Measurements from ENCODE around the gene GEMIN8.

GEMIN8 gene, protein sequence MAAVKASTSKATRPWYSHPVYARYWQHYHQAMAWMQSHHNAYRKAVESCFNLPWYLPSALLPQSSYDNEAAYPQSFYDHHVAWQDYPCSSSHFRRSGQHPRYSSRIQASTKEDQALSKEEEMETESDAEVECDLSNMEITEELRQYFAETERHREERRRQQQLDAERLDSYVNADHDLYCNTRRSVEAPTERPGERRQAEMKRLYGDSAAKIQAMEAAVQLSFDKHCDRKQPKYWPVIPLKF

DNA sequence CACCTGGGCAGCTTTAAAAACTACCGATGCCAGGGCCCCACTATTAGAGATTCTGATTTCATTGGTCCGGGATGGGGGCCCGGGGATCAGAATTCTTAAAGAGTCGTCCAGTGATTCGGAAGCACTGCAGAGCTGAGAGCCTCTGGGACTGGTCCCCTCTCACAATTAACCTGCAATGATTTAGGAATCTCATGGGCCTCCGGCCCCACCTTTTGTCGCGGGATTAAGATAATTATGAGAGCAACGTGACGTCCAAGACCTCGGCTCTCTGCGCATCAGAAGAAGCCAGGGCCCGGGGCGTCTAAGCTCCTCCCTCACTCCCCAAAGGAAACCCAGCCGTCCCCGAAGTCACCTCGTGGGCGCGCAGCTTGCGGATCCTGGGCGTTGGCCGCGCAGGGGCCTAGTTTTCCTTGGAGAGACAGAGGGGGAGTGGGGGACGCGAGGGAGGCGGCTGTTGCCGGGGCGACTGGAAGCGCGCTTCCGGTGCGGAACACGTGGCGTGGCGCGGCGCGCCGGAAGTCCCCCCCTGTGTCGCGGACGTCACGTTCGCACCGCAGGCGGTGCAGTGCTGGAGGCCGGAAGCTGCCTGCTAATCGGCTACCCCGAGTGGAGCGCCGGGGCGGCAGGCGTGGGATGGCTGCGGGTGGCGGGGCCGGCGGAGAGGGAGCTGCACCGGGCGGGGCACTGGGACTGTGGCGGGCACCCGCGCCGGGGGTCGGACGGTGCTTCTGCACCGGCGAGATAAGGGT, at the start of gene GEMIN8:
Gene GEMIN8 (minus strand): TSS at position 468 of the 749 bp plus-strand sequence. CDS start 8,414 bp downstream, outside the sequence.
- peak; percentile 81 to 85 for ATAC-seq

DNA sequence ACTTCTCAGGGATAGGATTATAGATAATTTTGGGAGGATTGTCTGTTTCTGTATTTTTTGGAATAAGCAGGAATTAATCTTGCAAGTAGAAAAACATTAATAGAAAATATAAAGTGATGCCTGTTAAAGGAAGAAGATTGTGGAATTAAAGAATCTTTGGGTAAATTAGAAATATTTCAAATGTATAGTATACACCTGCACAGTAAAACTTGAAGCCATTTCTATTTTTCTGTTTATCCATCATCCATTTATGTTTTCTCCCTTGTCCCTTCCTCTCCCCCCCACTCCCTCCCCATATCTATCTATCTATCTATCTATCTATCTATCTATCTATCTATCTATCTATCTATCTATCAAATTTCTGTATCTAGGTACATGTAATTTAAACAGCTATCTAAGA, 46.9 kb upstream of the GEMIN8 start:
- ATAC-seq: no peak

DNA sequence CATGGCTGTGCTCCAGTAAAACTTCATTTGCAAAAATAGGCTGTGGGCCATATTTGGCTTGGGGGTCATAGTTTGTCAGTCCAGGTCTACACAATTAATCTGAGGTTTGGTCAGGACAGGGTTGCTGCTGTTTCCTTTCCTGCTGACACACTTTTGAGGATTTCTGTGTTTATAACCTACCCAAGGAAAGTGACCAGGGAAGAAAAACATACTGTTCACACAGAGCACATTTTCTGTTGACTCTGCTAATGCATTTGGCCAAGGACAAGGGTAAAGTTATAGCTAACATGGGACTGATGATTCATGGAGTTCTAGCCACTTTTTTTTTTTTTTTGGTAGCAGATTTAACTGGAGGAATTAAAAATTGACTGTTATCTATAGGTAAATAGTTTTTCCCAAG, 43.9 kb upstream of the GEMIN8 start:
- ATAC-seq: no peak

DNA sequence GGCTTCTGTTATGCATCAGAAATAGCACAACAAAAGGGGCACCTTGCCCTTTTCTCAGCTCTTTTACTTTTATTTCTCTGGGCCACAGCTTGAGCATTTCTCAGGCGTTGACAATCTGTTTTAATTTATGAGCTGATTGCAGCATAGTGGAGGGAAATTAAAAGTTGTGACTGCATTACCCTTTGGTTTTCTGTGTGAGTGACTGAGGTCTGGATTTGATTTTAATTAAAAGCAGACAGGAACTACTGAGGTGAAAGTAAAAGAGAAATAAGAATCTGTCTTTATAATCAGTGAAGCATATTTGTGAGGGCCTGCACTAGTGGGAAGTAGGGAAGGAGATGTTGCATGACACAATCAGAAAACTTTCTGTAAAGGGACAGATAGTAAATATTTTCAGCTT, 43.4 kb upstream of the GEMIN8 start:
- ATAC-seq: no peak

DNA sequence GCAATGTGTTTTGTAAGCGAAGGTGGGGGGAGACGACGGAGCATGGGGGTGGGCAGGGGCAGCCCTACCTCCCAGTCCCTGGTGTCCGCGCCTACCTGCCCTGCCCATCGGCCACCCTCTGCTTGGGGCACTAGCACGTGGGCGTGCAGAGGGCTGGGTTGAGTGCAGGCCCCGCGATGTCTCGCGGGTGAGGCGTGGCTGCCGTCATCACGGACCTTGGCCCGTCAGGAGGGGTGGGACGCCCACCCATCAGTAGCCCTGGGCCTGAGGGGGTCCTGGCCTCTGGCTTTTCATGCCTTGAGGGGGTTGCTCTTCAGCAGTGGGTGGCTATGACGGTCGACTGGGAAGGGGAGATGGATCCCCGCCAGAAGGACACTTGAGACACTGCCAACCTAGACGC, 36.1 kb upstream of the GEMIN8 start:
- no peak for ATAC-seq

DNA sequence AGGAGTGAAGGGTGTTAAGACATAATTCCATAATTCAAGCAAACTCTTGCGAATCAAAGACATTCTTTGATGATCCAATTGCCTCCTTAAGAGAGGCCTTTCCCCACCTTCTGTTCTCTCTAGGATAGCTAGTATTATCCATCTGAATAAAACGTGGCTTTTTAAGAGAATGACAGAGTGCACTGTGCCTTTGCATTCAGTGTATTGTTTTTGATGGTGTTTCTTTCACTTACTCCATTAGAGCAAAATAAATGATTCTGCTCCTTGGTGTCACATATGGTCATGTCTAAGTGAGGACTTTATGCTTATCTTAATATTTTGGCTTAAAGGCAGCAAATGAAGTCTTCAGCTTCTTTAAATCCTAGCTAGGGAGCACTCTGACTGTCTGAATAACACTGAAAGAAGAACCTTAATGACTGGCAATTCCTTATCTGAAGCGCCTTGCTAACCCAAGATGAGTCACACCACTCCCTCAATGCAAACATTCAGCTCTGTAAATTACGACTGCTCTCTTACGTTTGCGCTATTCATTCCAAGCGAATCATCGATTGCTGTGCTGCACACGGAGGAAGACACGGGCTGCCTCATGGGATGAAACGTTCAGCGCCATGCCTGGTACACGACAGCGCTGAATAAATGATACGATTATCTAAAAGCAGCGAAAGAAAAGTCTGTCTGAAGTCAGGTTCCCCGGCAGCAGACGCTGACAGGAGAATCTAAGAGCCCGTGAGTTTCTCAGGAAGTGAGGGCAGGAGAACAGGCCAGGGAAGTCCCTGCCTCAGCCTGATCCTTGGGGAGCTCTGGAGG, 35.1 kb upstream of the GEMIN8 start:
- ATAC-seq: no peak

DNA sequence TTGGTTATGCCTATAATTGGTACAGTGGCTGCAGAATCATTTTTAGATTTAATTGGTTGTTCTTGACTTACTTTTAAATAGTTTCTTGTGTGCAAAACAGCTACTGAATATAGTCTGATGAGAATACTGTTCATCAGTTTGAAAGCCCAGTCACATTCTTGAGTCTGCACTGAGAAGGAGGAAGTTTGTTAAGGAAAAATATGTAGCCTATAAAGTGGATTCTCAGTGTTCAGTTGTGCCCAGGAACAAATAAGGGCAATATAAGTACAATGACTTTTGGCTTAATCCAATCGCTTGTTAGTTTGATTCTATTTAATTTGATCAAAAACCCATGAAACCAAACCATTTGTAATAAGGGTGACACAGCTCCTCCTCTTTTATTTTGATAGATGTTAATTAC, 32.8 kb upstream of the GEMIN8 start:
- ATAC-seq: no peak

DNA sequence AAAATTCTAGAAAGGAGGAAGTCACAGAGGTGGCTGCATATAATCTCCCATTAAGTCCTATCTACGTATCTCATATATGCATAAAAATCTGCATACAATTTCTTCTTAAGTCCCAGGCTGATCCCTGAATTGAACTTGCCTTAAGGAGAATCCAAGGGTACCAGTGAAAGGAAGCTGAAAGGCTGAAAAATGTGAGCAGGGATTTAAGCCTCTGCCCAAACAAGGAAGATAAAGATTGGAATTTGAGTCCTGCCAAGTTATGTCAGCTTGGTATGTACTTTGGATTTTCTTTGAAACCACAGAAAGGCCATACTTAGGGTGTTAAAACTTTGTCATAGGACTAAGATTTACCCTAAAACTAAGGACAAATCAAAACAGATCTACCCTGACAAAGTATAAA, 26.5 kb upstream of the GEMIN8 start:
- ATAC-seq: no peak

DNA sequence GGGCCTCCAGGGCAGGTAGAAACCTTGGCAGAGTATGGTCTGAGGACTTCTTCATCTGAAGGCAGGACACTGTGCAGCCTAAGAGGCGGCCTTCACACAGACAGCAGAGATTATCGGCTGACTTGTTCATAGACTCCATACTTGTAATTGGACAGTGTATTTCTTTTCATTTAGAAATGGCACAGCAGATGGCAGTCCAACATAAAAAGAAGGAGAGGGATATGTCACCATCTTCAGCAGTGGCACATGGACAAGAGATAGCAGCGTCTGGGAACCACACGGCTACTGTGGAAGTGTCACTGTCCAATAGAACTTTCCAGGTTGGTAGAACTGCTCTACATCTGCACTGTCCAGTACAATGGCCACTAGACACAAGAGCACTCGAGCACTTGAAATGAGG, 21.7 kb upstream of the GEMIN8 start:
- no peak for ATAC-seq

DNA sequence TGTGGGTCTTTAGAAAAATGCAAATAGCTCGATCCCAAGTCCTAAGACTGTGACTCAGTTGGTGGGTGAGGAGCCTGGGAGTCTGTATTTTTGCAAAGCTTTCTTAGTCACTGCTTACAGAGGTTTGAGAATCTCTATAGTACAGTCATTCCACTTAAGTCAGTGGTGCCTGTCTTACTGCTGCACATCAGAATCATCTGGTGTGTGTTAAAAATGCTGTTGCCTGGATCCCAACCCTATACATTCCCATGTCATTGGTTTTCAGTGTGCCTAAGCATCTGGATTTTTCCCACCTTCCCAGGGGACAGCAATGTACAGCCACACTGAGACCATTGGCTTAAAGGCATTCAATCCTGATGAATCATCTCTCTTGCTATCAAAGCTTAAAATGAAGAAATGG, 21.0 kb upstream of the GEMIN8 start:
- ATAC-seq: no peak

DNA sequence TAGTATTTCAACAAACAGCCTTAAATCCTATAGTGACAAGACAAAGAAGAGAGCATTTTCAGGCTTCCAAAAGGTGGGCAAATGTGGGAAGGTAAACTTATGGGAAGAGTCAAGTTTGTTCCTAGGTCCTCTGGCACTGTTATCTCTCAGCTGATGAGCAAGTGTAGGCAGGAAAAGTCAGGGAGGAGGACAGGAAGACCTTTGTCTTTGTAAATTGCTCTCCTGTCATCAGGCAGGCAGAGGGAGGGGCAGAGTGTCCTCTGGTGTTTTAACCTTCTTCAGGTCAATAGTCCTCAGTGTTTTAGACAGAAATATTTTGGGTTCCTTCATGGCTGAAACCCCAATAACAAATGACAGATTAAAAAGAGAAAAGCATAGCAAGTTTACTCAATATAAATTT, 13.5 kb upstream of the GEMIN8 start:
- ATAC-seq: no peak

DNA sequence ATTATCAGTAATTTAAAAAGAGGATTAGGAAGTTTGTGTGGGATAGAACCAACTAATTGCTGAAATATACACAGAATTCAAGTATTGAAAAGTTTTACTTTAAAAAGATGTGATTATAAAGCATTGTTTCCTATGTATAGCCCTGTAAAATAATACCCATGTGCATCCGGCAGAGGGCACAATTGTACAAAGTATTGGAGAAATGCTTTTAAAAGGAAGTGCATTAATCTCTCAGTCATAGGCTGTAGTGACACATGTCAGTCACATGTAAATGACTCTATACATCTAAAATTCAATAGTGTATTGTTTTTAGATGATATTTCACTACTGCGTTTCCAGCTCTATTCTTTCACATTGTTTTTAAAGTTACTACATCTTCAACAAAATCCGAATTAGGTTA, 9.7 kb upstream of the GEMIN8 start:
- ATAC-seq: peak; percentile 79 to 81

DNA sequence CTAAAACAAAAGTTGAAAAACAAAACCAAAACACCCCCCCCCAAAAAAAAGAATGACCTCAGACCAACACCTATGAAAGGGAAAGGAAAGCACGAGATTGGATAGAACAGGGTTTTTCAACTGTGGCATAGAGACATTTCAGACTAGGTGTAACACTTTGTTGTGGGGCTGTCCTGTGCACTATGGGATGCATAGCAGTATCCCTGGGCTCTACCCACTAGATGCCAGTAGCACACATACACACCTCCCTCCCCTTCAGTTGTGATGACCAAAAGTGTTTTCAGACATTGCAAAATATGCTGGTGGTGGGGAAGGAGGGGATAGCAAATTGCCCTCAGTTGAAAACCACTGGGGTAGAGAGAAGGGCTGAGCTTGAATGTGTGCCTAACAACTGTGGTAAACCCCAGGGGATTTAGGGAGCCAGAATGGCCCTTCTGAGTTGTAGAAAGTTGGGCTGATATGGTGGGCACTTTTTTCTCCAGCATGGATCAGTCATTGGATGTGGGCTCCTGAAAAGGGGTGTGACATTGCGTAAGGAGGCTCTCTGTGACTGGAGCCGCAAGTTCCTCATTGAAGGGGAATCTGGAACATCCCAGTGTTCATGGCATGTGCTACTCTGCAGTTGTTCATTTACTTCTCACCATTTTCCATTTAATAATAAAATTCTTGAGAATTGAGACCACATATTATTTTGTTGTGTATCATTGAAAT, 8.8 kb upstream of the GEMIN8 start:
- no peak for ATAC-seq

DNA sequence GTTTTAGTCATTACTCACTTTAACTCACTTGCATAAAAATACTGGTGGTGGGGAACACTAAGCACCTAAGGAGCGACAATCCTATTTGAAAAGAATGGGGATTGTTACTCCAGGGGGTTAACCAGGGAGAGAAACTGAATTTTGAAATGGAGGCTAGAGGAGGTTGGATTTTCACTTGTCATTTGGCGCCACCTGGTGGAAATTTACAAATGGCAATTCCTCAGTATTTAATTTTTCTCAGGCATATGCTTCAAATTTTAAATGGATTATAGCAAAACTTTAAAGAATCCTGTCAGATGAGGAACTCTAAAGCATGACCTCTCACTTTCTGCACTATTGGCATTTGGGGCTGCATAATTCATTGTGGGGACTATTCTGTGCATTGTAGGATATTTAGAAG, 2.7 kb upstream of the GEMIN8 start:
- no peak for ATAC-seq

DNA sequence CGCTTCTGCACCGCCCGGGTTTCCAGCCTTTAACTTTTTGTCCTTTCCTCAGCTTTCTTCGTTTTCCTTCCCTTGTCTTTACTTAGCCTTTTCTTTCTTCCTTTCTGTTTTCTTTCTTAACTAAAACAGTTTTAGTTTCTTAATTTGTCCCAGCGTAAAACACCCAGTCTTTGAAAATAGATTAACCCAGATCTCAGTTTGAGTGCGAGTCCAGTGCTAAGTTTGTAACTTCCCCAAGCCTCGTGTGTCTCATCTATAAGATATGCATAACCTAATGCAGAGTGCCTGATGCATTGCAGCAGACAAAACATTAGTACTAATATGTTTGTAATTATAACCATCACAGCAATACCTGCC, 460 bp upstream of the GEMIN8 start:
- peak in 1 of 2 donors; percentile 21 for ATAC-seq

DNA sequence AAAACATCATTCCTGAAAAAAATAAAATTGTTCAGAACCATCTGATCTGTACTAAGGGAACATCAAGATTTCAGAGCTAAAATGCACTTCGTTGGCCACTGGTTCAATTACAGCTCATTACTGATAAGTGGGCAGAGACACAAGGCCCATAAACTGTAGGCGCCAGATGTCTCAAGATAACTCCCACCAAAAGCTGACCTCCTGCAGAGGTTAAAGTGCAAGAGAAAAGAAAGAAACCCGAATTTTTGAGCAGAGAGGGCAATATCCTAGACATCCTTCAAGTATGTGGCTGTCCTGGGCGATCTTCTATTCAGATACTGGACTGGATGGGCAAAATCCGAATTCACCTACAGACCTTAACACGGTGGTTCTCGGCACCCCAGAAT, 660 bp downstream of the GEMIN8 start:
- ATAC-seq: no peak

DNA sequence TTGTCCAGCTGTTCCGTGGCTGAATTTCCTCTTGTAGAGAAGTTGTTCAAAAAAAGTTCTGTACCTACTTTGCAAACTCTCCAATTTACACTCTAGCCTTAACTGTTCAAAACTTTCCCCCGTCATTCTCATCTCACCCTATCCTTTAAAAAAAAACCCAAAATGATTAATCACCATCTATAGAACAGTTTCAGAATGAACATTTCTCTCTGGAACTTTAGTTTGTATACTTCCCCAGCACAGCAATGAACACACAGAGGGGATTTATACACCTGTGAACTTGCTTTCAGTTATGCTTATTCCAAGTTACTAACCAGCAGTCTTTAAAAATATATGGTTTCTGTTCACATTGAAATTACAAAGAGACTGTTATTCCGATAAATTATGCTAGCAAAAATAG, 1.2 kb downstream of the GEMIN8 start:
- ATAC-seq: peak; percentile 42 to 50

DNA sequence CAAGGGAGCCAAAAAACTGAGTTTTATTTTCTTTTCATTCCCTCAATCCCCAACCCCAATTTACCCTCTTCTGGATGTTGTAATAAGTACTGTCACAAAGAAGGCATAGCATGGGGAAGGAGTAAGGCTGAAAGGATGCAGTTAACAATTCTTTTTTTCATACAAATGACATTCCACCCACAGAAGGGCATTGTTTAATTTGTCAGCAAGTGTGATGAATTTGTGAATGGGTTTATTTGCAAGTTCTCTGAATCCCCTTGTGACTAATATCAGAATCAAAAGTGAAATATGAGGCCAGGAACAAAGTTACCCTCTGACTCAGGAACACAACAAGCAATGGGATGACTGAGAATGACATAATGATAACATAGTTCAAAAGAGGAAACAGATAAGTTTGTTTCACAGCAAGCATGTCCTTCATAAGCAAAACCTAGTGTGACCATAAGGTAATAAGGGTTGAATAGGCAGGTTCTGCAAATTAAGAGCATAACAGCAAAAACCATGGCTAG, 2.1 kb downstream of the GEMIN8 start:
- peak; percentile 49 to 51 for ATAC-seq

DNA sequence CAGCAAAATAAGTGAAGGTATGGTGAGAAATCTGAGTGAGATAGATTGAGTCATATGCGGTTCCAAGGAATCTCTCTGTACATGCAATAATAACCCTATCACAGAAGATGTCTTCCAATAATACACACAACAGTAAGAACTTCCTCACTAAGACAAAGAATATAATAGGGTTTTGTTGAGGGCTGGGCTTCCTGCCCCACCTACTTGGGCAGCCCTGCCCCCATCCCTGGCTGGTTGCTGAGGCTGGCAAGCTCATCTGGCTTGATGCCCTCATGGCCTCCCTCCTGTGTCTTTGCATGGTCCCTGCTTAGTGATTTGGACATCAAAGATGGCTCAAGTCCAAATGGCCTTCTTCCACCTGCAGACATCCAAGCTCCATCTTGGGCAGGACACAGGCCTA, 2.7 kb downstream of the GEMIN8 start:
- ATAC-seq: no peak

DNA sequence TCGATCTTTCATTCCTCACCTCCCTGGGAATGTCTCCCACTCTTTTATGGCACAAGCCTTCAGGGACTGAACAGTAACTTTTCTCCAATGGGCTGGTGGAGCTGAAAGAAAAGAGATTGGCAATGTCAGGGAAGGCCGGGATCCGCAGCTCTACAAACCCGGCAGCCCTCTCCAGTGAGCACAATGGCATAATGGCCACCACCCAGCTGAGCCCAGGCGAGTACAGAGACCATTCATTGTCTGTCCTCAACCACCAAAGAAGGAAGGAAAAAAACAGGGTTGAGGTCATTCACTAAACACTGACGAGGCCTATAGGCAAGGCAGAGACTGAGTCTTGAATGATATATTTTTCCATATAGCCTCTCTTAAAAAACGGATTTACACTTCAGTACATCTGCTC, 3.6 kb downstream of the GEMIN8 start:
- no peak for ATAC-seq

DNA sequence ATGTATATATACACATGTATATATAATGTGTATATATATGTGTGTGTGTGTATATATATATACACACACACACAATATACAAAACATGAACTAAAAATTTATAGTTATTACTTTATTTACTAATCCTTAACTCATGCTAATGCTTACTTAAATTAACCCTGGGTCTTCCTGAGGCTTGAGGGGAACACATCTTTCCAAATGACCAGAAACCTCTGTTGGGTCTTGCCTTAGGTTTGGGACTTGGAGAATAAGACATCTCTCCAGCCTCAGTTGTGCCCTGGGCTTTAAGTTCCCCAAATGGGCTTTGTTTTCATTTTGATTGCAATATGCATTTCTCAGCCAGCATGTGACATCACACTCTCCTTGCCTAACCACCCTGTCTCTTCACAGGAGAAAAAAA, 7.7 kb downstream of the GEMIN8 start:
- ATAC-seq: no peak

DNA sequence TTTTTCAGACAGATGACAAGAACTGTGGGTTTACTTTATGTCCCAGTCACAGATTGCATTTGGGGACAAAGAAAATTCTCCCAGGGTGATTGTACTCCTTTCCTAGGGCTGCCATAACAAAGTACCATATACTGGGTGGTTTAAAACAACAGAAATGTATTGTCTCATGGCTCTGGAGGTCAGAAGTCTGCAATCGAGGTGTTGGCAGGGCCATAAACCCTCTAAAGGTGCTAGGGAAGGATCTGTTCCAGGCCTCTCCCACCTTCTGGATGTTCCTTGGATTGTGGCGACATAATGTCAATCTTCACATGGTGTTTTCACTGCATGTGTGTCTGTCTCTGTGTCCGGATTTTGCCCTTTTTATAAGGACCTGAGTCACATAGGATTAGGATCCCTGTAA, 12.3 kb downstream of the GEMIN8 start:
- ATAC-seq: no peak

DNA sequence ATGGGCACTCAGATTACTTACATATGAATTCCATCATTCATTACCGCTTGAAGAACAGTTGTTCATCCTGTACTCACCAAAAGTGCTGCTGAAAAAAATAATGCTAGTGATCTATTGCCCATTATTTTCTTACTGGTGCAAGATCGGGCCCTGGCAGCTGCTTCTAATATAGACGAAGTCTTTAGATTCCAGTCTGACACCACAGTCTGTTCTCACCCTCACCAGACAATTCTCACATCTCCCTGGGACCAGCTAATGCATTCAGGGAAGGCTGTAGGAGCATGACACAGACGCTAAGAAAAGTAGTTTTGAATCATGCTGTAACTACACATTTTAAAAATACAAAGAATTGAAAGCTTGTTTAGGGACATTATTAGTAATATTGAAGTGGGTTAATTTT, 13.8 kb downstream of the GEMIN8 start:
- no peak for ATAC-seq
